ENCODE results near the gene PRPSAP1. TPM values are rescaled to one million over a fixed set of nuclear protein-coding genes. Genes with fewer than 3 reads are reported as not detected.
A peak's percentile ranks its signal among the peaks of the same experiment; 100 is the strongest.

PRPSAP1 gene
- total RNA-seq, 1 experiment from 2014 or later: 99.6 TPM

DNA sequence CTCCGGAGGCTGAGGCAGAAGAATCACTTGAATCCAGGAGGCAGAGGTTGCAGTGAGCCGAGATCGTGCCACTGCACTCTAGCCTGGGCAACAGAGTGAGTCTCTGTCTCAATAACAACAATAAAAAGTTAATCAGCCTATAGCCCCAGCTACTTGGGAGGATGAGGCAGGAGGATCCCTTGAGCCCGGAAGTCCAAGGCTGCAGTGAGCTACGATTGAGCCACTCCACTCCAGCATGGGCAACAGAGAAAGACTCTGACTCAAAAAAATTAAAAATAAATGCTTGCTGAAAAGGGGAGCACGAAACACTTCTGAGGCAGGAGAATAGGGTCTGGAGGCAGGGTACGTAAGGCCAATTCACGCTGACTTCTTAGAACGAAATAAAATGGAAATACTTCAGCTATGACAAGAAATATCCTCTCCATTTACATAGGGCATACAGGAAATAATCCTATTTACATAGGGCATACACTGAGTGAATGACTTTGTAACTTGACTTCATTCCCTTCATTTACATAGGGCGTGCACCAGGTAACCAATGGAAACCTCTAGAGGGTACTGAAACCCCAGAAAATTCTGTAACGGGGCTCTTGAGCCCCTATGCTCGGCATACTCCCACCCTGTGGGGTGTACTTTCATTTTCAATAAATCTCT, 3.2 kb upstream of the PRPSAP1 start:
- POLR2A ChIA-PET: interaction anchor here (0.7 kb wide), 1 partner anchor 99 kb away, joined by 5 read pairs; no protein-coding TSS in a partner anchor

DNA sequence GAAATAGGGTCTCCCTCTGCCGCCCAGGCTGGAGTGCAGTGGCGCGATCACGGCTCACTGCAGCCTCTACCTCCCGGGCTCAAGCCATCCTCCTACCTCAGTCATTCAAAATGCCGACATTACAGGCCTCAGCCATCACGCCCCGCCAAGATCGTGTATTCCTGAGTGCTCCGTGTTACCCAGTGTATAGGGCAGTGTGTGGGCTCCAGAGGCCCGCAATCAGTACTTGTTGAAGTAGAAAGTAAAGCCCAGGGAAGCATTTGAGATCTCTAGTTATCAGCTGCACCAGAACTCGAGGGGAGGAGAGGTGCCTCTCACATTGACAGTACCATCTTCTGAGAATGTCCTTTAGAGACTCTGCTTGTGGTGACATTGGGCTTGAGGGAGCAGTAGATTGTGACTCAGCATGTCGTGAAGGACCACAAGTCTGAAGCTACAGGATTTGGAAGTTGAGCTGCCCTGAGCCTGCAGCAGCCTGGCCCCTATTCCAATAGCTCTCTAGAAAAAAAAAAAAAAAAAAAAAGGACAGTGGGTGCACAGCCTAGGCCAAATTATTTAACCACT, 1.1 kb upstream of the PRPSAP1 start:
- intact Hi-C loops (cut with micrococcal nuclease; ENCODE audit: unreplicated experiment): no loop called here
- ATAC-seq: no peak
- Histone ChIP-seq H3K9me3 (ENCODE audit: control insufficient read depth, insufficient read depth, low read depth, low read length) (no peaks in the 10 kb centered on the region), H3K4me3 (ENCODE audit: low read depth in 2 of 2, low read length in 2 of 2) (peak overlapping the region; percentile 78 to 89; a peak in 3 of 4 replicates), H3K4me1 (ENCODE audit: control insufficient read depth, insufficient read depth, low read length) (peaks cover 16% of the 10 kb centered on the region), H3K27me3 (ENCODE audit: control insufficient read depth, insufficient read depth, low read length) (no peaks in the 10 kb centered on the region), H3K27ac (ENCODE audit: low read length) (peak overlapping the region; percentile 94), H3K36me3 (ENCODE audit: control insufficient read depth, insufficient read depth, low read length) (peaks cover 3% of the 10 kb centered on the region; the same call in 1 of the 2 replicates)
- TF ChIP-seq, protein P1, sequence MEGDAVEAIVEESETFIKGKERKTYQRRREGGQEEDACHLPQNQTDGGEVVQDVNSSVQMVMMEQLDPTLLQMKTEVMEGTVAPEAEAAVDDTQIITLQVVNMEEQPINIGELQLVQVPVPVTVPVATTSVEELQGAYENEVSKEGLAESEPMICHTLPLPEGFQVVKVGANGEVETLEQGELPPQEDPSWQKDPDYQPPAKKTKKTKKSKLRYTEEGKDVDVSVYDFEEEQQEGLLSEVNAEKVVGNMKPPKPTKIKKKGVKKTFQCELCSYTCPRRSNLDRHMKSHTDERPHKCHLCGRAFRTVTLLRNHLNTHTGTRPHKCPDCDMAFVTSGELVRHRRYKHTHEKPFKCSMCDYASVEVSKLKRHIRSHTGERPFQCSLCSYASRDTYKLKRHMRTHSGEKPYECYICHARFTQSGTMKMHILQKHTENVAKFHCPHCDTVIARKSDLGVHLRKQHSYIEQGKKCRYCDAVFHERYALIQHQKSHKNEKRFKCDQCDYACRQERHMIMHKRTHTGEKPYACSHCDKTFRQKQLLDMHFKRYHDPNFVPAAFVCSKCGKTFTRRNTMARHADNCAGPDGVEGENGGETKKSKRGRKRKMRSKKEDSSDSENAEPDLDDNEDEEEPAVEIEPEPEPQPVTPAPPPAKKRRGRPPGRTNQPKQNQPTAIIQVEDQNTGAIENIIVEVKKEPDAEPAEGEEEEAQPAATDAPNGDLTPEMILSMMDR (IDR thresholded peaks at IDR 0.05): no peak
- TF ChIP-seq POLR2AphosphoS5 (IDR thresholded peaks at IDR 0.05; ENCODE audit: low read depth, low read length) (no peak), SIN3A (IDR thresholded peaks at IDR 0.05; ENCODE audit: borderline replicate concordance, insufficient read depth, low read depth, low read length) (no peak), TCF7L2 (IDR thresholded peaks at IDR 0.05; ENCODE audit: low read depth, low read length) (no peak)
- TF ChIP-seq, protein P2, sequence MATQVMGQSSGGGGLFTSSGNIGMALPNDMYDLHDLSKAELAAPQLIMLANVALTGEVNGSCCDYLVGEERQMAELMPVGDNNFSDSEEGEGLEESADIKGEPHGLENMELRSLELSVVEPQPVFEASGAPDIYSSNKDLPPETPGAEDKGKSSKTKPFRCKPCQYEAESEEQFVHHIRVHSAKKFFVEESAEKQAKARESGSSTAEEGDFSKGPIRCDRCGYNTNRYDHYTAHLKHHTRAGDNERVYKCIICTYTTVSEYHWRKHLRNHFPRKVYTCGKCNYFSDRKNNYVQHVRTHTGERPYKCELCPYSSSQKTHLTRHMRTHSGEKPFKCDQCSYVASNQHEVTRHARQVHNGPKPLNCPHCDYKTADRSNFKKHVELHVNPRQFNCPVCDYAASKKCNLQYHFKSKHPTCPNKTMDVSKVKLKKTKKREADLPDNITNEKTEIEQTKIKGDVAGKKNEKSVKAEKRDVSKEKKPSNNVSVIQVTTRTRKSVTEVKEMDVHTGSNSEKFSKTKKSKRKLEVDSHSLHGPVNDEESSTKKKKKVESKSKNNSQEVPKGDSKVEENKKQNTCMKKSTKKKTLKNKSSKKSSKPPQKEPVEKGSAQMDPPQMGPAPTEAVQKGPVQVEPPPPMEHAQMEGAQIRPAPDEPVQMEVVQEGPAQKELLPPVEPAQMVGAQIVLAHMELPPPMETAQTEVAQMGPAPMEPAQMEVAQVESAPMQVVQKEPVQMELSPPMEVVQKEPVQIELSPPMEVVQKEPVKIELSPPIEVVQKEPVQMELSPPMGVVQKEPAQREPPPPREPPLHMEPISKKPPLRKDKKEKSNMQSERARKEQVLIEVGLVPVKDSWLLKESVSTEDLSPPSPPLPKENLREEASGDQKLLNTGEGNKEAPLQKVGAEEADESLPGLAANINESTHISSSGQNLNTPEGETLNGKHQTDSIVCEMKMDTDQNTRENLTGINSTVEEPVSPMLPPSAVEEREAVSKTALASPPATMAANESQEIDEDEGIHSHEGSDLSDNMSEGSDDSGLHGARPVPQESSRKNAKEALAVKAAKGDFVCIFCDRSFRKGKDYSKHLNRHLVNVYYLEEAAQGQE (IDR thresholded peaks at IDR 0.05; ENCODE audit: insufficient read depth in 1 of 2, low read depth in 2 of 2, low read length in 1 of 2): no peak
- CTCF ChIA-PET: interaction anchor here (0.6 to 1.1 kb wide), 3 partner anchors 10 to 46 kb away, joined by 4 to 14 read pairs (median 8); no protein-coding TSS in a partner anchor
- POLR2A ChIA-PET: interaction anchor here (0.7 kb wide), 1 partner anchor 75 kb away, joined by 8 read pairs; no protein-coding TSS in a partner anchor
- DNase-seq (ENCODE audit: low read depth, low spot score): no peak
- BruUV-seq (replicated peaks): no TSS peak
- in situ Hi-C loops (cut with HindIII; ENCODE audit: low pct_unique_long_range_greater_than_20kb, low sequenced_read_pairs): no loop called here

More for the DNA sequence above, 3.2 kb upstream of the PRPSAP1 start:
- DNase-seq (ENCODE audit: low read depth, low spot score) (no peak), ATAC-seq (no peak)
- TF ChIP-seq POLR2AphosphoS5 (IDR thresholded peaks at IDR 0.05; ENCODE audit: low read depth, low read length) (no peak), SIN3A (IDR thresholded peaks at IDR 0.05; ENCODE audit: borderline replicate concordance, insufficient read depth, low read depth, low read length) (no peak), TCF7L2 (IDR thresholded peaks at IDR 0.05; ENCODE audit: low read depth, low read length) (no peak)
- TF ChIP-seq, protein P2 (IDR thresholded peaks at IDR 0.05; ENCODE audit: insufficient read depth in 1 of 2, low read depth in 2 of 2, low read length in 1 of 2): no peak
- no peaks in the 10 kb centered on the region for H3K9me3 ChIP-seq (ENCODE audit: control insufficient read depth, insufficient read depth, low read depth, low read length)
- in situ Hi-C loops (cut with HindIII; ENCODE audit: low pct_unique_long_range_greater_than_20kb, low sequenced_read_pairs) (no loop called here), intact Hi-C loops (cut with micrococcal nuclease; ENCODE audit: unreplicated experiment) (no loop called here)
- CTCF ChIA-PET: interaction anchor here (1.1 kb wide), 1 partner anchor 41 kb away, joined by 3 read pairs; no protein-coding TSS in a partner anchor
- BruUV-seq (replicated peaks): no TSS peak
- no peak overlapping the region for H3K4me3 ChIP-seq (ENCODE audit: low read depth in 2 of 2, low read length in 2 of 2)
- H3K4me1 ChIP-seq (ENCODE audit: control insufficient read depth, insufficient read depth, low read length): peaks cover 11% of the 10 kb centered on the region
- H3K36me3 ChIP-seq (ENCODE audit: control insufficient read depth, insufficient read depth, low read length): peaks cover 3% of the 10 kb centered on the region; the same call in 1 of the 2 replicates
- no peaks in the 10 kb centered on the region for H3K27me3 ChIP-seq (ENCODE audit: control insufficient read depth, insufficient read depth, low read length)
- H3K27ac ChIP-seq (ENCODE audit: low read length): 0 out of 2 replicates have a peak overlapping the region, but pooled peaks have one; percentile 8
